GM23338 (cell line): Measurements from ENCODE around the gene SELENBP1. TPM values are rescaled to one million over a fixed set of nuclear protein-coding genes. Genes with fewer than 3 reads are reported as not detected.
A peak's percentile ranks its signal among the peaks of the same experiment; 100 is the strongest.

Source experiments
- ATAC-seq: fragments of 200-7000 bp; cut with Tn5 transposase; 3 replicates; pipeline ENCODE4 v1.9.1; 2020
- DNase-seq: peaks from one replicate; pipeline ENCODE4 v3.0.0-alpha.2; 2015; ENCODE audit warnings: low spot score
- H2AFZ ChIP-seq: fragments of 200-600 bp; sonication (generic); 2 replicates; pipeline ENCODE4 v1.8.0; 2016; ENCODE audit warnings: antibody characterized with exemption, mild to moderate bottlenecking, moderate library complexity
- H3F3A ChIP-seq: fragments of 200-600 bp; sonication (generic); replicated peaks from 2 replicates; pipeline ENCODE4 v1.8.0; 2017; ENCODE audit warnings: antibody characterized with exemption, mixed run types, low read depth
- H3K27ac ChIP-seq: fragments of 200-600 bp; sonication (generic); 2 replicates; pipeline ENCODE4 v1.6.1; 2016; ENCODE audit warnings: low read depth
- H3K27me3 ChIP-seq: fragments of 200-600 bp; sonication (generic); 2 replicates; pipeline ENCODE4 v1.8.0; 2016; ENCODE audit warnings: mild to moderate bottlenecking, mixed run types, moderate library complexity; ENCODE audit not compliant: insufficient read depth
- H3K36me3 ChIP-seq: fragments of 200-600 bp; sonication (generic); 2 replicates; pipeline ENCODE4 v1.8.0; 2016; ENCODE audit warnings: mild to moderate bottlenecking; ENCODE audit not compliant: insufficient read depth
- H3K4me1 ChIP-seq: fragments of 200-600 bp; sonication (generic); 2 replicates; pipeline ENCODE4 v1.8.0; 2016; ENCODE audit warnings: mild to moderate bottlenecking, moderate library complexity; ENCODE audit not compliant: insufficient read depth
- H3K4me2 ChIP-seq: fragments of 200-600 bp; sonication (generic); 2 replicates; pipeline ENCODE4 v1.7.1; 2017; ENCODE audit warnings: mixed run types
- H3K4me3 ChIP-seq: fragments of 200-600 bp; sonication (generic); 2 replicates; pipeline ENCODE4 v1.6.1; 2016; ENCODE audit warnings: mixed run types
- H3K79me2 ChIP-seq: fragments of 200-600 bp; sonication (generic); replicated peaks from 2 replicates; pipeline ENCODE4 v1.8.0; 2017; ENCODE audit warnings: mild to moderate bottlenecking; ENCODE audit not compliant: insufficient read depth
- H3K9me2 ChIP-seq: fragments of 200-600 bp; sonication (generic); 2 replicates; pipeline ENCODE4 v1.8.0; 2017; ENCODE audit not compliant: insufficient read depth
- H4K20me1 ChIP-seq: fragments of 200-600 bp; sonication (generic); replicated peaks from 2 replicates; pipeline ENCODE4 v1.8.0; 2017; ENCODE audit warnings: mild to moderate bottlenecking; ENCODE audit not compliant: insufficient read depth
- H3K27ac Mint-ChIP-seq: 2 replicates; pipeline ENCODE4 v1.8.0; 2020; ENCODE audit warnings: inconsistent platforms, mild to moderate bottlenecking, moderate library complexity, mixed read lengths
- H3K27me3 Mint-ChIP-seq: 3 replicates; pipeline ENCODE4 v1.8.0; 2022; ENCODE audit warnings: low read depth, mild to moderate bottlenecking, moderate library complexity, mixed read lengths, inconsistent platforms; ENCODE audit not compliant: insufficient read depth, poor library complexity
- H3K36me3 Mint-ChIP-seq: 3 replicates; pipeline ENCODE4 v1.8.0; 2021; ENCODE audit warnings: low read depth, mild to moderate bottlenecking, inconsistent platforms, moderate library complexity, mixed read lengths
- H3K4me1 Mint-ChIP-seq: 3 replicates; pipeline ENCODE4 v1.8.0; 2020; ENCODE audit warnings: mild to moderate bottlenecking, inconsistent platforms, mixed read lengths
- H3K4me3 Mint-ChIP-seq: 3 replicates; pipeline ENCODE4 v1.8.0; 2021; ENCODE audit warnings: moderate library complexity, mild to moderate bottlenecking, inconsistent platforms, mixed read lengths
- H3K9me3 Mint-ChIP-seq: 3 replicates; pipeline ENCODE4 v1.8.0; 2020; ENCODE audit warnings: moderate library complexity, mild to moderate bottlenecking, inconsistent platforms, mixed read lengths
- CREB1 ChIP-seq: fragments of 250-450 bp; sonication (Bioruptor Pico); IDR thresholded peaks from 2 replicates; pipeline ENCODE4 v1.5.0; 2020; ENCODE audit warnings: low read depth, mild to moderate bottlenecking, moderate library complexity
- POLR2AphosphoS5 ChIP-seq: IDR thresholded peaks from 2 replicates; pipeline ENCODE4 v1.6.1; 2016; ENCODE audit warnings: antibody characterized with exemption, low read depth
- ZNF114 ChIP-seq: fragments of 250-450 bp; sonication (Bioruptor Pico); IDR thresholded peaks from 2 replicates; pipeline ENCODE4 v1.5.0; 2020; ENCODE audit warnings: mild to moderate bottlenecking, moderate library complexity
- long read RNA-seq: library from polyadenylated mRNA; unstranded; transcript quantifications from one replicate; pipeline ENCODE4 v2.0.0, GENCODE V29; 2020; ENCODE audit not compliant: unreplicated experiment
- polyA plus RNA-seq: library from polyadenylated mRNA; unstranded; fragments of >200 nt; fragmentation: Nextera tagmentation; extraction: Ambion mirVana; gene quantifications from 2 replicates; pipeline ENCODE4 v1.2.1, GENCODE V29; 2016
- total RNA-seq: library from RNA; depleted of rRNA; stranded (reverse); fragments of >200 nt; shearing (Covaris generic); gene quantifications from 2 replicates; pipeline ENCODE4 v1.2.3, GENCODE V29; 2014; rRNA removed
- TF ChIP-seq, protein P1 (sequence below): fragments of 250-450 bp; sonication (Bioruptor Pico); IDR thresholded peaks from 2 replicates; pipeline ENCODE4 v1.5.0; 2020; ENCODE audit warnings: mild to moderate bottlenecking, moderate library complexity

SELENBP1 gene
- total RNA-seq (13.4 and 14.5 TPM in 2 replicates), polyA plus RNA-seq (10.7 and 12.3 TPM in 2 replicates)
- long read RNA-seq, transcript SELENBP1-201 (12 exons, 1,752 nt) = major isoform, 12 of 29 reads
- long read RNA-seq, partial matches to known transcripts = 2 of 29 reads
- long read RNA-seq, other reads (novel, unspliced or antisense) = 9 of 29 reads

DNA sequence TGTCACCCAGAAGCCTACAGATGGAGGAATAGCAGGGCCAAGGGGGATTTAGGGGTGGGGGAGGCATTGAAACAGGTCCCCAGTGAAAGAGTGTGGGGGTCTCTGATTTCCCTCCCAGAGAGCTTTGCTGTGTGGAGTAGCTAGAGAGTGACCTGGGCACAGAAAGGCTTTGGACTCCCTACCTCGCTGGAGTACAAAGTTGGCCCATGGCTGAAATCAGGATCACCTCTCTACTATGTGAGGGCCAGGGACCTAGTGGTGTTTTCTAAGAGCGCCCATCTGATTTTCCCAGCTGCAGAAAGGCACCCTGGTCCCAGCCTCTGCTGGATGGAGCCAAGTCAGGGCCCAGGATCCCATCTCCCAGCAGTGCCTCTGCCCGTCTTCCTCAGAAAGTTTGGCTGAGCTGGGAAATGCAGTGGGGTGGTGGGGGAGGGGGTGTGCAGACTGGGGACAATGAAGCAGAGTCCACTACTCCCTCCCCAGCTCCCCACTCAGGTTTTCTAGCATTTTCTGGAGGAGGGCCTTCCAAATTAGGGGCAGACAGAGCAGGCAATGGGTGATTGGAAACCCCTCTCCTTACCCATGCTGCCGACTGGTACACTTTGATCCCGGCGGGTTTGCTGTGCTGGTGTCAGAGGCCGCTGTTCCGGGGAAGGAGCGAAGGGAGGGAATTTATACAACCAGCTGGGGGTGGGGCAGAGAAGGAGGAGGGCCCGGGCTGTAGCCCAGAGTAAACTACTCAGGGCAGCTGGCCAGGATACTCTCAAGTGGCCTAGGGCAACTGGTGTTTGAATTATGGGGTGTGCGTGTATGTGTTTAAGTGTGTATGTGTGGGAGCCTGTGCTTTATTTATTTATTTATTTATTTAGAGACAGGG is at the start of gene SELENBP1:
Gene SELENBP1, minus strand, starts transcription at position 648 of the 877 bp plus-strand sequence. Its CDS starts 64 bp downstream, at position 584.
- peak within 1 kb of the TSS; percentile 42 for H3K4me3 ChIP-seq
- DNase-seq = peak; percentile 89
- ATAC-seq = peak; percentile 87
- peaks cover 27% of the 10 kb centered on the region for H3K4me1 Mint-ChIP-seq
- H3K9me2 ChIP-seq = no peaks in the 10 kb centered on the region
- peak within 1 kb of the TSS; percentile 69 for H3K4me2 ChIP-seq
- no peaks in the 10 kb centered on the region for H3K27me3 ChIP-seq
- H3F3A ChIP-seq = no peaks in the 10 kb centered on the region
- no peaks in the 10 kb centered on the region for H4K20me1 ChIP-seq
- no peaks in the 10 kb centered on the region for H3K79me2 ChIP-seq
- H3K4me3 Mint-ChIP-seq = peak within 1 kb of the TSS; percentile 70
- peak within 1 kb of the TSS; percentile 67 for H2AFZ ChIP-seq
- peak; percentile 60 for TF ChIP-seq POLR2AphosphoS5
- no peak for TF ChIP-seq CREB1 (CRISPR knock-in tag)
- no peak for TF ChIP-seq ZNF114 (CRISPR knock-in tag)
- TF ChIP-seq, protein P1, sequence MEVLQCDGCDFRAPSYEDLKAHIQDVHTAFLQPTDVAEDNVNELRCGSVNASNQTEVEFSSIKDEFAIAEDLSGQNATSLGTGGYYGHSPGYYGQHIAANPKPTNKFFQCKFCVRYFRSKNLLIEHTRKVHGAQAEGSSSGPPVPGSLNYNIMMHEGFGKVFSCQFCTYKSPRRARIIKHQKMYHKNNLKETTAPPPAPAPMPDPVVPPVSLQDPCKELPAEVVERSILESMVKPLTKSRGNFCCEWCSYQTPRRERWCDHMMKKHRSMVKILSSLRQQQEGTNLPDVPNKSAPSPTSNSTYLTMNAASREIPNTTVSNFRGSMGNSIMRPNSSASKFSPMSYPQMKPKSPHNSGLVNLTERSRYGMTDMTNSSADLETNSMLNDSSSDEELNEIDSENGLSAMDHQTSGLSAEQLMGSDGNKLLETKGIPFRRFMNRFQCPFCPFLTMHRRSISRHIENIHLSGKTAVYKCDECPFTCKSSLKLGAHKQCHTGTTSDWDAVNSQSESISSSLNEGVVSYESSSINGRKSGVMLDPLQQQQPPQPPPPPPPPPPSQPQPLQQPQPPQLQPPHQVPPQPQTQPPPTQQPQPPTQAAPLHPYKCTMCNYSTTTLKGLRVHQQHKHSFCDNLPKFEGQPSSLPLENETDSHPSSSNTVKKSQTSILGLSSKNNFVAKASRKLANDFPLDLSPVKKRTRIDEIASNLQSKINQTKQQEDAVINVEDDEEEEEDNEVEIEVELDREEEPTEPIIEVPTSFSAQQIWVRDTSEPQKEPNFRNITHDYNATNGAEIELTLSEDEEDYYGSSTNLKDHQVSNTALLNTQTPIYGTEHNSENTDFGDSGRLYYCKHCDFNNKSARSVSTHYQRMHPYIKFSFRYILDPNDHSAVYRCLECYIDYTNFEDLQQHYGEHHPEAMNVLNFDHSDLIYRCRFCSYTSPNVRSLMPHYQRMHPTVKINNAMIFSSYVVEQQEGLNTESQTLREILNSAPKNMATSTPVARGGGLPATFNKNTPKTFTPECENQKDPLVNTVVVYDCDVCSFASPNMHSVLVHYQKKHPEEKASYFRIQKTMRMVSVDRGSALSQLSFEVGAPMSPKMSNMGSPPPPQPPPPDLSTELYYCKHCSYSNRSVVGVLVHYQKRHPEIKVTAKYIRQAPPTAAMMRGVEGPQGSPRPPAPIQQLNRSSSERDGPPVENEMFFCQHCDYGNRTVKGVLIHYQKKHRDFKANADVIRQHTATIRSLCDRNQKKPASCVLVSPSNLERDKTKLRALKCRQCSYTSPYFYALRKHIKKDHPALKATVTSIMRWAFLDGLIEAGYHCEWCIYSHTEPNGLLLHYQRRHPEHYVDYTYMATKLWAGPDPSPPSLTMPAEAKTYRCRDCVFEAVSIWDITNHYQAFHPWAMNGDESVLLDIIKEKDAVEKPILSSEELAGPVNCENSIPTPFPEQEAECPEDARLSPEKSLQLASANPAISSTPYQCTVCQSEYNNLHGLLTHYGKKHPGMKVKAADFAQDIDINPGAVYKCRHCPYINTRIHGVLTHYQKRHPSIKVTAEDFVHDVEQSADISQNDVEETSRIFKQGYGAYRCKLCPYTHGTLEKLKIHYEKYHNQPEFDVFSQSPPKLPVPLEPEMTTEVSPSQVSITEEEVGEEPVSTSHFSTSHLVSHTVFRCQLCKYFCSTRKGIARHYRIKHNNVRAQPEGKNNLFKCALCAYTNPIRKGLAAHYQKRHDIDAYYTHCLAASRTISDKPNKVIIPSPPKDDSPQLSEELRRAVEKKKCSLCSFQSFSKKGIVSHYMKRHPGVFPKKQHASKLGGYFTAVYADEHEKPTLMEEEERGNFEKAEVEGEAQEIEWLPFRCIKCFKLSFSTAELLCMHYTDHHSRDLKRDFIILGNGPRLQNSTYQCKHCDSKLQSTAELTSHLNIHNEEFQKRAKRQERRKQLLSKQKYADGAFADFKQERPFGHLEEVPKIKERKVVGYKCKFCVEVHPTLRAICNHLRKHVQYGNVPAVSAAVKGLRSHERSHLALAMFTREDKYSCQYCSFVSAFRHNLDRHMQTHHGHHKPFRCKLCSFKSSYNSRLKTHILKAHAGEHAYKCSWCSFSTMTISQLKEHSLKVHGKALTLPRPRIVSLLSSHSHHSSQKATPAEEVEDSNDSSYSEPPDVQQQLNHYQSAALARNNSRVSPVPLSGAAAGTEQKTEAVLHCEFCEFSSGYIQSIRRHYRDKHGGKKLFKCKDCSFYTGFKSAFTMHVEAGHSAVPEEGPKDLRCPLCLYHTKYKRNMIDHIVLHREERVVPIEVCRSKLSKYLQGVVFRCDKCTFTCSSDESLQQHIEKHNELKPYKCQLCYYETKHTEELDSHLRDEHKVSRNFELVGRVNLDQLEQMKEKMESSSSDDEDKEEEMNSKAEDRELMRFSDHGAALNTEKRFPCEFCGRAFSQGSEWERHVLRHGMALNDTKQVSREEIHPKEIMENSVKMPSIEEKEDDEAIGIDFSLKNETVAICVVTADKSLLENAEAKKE (CRISPR knock-in tag) = no peak
- H3K27me3 Mint-ChIP-seq = peaks cover 16% of the 10 kb centered on the region
- H3K36me3 ChIP-seq = no peaks in the 10 kb centered on the region
- H3K9me3 Mint-ChIP-seq = no peaks in the 10 kb centered on the region; the same call in 2 of the 3 replicates
- peaks cover 3% of the 10 kb centered on the region; the same call in 1 of the 3 replicates for H3K36me3 Mint-ChIP-seq
- H3K27ac ChIP-seq = no peak within 1 kb of the TSS
- H3K4me1 ChIP-seq = peaks cover 16% of the 10 kb centered on the region
- H3K27ac Mint-ChIP-seq = peak within 1 kb of the TSS; percentile 83
